Measurements from ENCODE around the gene VASN.
"Not testable (repeated sequence)": the region's sequence is repeated elsewhere in the genome, so short reads cannot be mapped to it uniquely, and the experiment has no call there.

The VASN gene

DNA sequence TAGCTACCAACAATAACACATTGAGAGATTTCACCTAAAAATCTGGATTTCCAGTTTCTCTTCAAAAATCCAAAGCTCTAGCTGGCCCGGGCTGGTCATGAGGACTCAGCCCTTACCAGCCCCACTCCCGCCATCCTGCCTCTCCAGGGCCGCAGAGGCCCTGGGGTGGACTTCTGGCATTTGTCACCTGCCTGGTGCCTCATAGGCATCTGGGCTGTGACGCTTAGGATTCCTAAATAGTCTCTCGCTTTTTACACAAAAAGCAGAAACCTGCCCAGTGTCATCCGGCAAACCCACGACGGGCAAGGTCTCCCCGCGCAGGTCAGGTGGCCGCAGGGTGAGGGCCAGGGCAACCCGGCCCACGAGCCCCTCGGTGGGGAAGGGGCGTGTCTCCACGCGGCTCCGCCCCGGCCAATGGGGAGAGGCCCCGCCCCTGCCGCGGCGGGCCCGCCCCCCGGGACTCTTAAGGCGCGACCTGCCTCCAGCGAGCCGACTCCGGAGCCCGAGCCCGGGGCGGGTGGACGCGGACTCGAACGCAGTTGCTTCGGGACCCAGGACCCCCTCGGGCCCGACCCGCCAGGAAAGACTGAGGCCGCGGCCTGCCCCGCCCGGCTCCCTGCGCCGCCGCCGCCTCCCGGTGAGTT lies at the start of gene VASN:
TSS of gene VASN (plus strand) at position 492 of the 644 bp plus-strand sequence. CDS start 9,030 bp downstream, outside the sequence.
- no peak for DNase-seq

DNA sequence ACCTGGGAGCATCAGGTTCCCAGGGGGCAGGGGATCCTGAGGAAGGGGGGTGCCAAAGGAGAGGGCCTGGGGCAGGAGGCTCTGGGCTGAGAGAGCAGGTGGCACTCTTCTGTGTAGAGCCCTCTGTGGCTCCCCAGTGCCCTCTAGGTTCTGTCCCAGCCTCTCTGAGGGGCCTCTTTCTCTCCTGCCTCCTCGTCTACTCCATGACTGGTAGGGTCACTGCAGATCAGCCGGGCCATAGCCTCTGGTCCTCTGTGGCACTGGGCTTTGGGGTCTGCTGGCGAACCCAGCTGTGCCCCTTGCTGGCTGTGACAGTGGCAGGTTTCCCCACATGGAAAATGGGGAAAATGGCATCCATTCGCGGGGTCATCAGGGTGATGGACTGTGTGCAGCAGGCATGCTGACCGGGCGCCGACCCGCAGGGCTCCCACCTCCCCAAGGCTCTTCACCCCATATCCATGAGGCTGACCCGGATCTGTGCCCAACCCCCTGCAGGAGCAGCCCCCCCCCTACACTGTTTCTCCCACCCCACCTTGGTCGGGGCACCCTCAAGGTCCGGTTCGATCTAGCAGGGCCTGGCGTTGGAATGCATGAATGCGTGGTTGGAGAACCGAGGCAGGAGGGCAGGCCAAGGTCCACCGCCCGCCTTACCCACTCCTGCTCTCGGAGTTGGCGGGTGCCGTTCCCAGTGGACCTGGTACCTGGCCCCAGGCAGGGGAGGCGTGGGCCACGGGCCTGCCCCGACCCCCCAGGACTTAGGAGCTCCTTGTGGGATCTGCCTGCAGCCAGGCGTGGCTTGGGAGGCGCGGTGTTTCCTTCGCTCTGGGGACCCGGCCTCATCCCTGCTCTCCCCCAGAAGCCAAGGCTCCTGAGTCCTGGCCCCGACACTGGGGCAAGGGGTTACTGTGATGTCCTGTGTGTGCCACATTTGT lies 49.3 kb upstream of the VASN start:
- no peak for DNase-seq

- DNase-seq: no peak
Measured at GRCh38 chr16:4323071-4323844, 48.4 kb upstream of the VASN start.

GRCh38 chr16:4323845-4324488 lies 47.7 kb upstream of the VASN start:
- DNase-seq: no peak

DNA sequence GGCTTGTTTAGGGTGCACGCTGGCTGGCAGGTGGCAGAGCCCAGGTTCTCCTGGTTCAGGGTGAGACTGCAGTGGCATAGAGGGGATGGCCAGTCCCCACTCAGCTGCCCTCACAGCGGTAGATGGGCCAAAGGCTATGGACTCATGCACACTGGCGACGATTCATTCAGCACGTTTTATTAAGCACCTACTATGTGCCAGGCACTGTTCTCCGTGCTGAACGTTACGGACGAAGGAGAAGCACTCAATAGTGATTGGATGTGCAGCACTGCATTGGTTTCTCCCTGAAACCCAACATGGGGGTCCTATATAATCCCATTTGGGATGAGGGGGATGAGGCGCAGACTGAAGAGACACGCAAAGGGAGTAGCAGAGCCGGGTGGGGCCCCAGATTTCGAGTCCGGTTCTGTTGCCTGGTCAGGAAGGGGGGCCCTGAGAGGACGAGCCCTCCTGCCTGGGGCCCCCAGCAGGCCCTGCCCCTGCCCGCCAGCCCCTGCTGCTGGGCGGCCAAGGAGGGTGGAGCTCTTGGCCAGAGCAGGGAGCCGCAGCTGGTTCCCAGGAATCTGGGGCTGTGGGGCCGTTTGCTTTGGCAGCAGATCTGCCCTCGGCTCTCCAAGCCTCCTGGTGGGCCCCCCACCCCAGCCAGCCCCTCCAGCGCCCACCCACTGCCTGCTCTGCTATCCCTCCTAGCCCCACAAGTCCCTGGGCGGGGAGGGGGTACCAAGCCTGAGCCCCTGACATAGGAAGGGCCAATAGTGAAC lies 47.0 kb upstream of the VASN start:
- DNase-seq: no peak

DNA sequence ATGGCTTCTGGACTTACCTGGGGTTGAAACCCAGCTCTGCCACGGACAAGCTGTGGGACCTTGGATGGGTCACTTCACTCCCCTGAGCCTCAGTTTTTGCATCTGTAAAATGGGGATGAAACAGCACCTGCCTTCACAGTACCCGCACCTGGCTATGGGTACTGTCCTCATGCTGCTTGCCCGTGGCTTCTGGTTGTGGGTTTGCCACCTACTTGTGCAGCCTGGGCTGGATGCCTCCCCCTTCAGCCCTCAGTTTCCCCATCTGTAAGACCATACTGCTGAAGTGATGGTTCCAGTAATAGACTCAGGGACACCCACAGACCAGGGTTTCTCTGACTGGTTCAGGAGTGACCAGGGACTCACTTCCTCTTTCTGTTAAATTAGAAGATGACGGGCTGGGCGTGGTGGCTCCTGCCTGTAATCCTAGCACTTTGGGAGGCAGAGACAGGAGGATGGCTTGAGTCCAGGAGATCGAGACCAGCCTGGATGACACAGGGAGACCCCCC lies 46.3 kb upstream of the VASN start:
- no peak for DNase-seq

- DNase-seq: no peak
Measured at GRCh38 chr16:4327386-4328045, 44.1 kb upstream of the VASN start.

GRCh38 chr16:4328046-4328781 lies 43.4 kb upstream of the VASN start:
- DNase-seq: no peak

DNA sequence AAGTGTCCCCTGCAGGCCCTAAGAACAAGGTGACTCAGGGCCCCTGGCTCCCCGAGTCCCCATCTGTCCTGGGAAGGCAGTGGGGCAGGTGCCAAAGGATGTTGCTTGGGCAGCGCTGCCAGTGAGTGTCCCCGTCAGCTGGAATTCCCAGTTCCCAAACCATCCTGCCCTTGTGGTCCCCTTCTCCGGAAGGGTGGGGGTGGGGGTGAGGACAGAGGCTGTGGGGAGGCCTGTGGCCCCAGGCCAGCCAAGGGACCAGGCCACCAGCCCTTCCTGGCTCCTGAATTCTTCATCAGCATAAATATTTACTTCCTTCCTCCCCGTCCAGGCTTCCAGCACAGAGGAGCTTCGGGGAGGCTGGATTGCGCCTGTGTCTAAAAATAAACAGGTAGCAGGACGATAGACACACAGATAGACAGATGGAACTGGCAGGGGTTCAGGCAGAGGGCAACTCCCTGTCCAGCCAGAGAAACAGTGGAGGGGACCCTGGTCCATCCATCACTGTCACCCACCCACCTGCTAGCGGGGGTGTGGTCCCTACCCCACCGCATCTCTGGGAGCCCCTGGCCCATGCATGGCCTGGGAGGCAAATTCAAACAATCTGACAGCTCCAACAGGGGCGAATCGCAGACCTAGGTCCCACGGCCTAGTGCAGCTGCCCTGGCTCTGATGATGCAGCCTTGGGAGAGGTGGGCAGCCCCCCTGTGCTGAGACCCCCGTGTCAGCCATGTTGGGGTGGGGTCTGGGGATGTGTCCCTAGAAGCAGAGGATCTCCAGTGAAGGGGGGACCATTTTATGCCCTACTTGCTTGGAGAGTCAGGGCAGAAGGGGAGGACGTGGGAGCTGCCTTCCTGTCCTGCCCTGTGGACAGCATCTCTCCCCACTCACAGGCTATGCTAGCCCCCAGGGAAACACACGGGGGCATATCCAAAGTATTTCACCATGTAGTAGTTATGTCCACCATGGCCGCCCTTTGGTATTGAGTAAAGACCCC lies 42.6 kb upstream of the VASN start:
- DNase-seq: no peak

- DNase-seq: no peak
Measured at GRCh38 chr16:4330277-4330874, 41.3 kb upstream of the VASN start.

DNA sequence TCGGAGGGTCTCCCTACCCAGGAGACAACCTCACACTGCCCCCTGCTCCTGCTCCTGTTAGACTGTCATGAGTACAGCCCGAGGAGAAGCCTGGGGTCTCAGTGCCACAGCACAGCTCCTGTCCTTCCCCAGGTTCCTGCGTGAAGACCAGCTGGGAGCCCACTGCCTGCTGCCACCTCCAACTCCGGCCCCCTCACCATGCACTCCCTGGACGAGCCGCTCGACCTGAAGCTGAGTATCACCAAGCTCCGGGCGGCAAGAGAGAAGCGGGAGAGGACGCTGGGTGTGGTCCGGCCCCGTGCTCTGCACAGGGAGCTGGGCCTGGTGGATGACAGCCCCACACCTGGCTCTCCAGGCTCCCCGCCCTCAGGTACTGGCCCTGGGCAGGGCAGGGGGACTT lies 39.6 kb upstream of the VASN start:
- no peak for DNase-seq

GRCh38 chr16:4332623-4333307 lies 38.9 kb upstream of the VASN start:
- DNase-seq: no peak

GRCh38 chr16:4333308-4333638 lies 38.4 kb upstream of the VASN start:
- DNase-seq: no peak

DNA sequence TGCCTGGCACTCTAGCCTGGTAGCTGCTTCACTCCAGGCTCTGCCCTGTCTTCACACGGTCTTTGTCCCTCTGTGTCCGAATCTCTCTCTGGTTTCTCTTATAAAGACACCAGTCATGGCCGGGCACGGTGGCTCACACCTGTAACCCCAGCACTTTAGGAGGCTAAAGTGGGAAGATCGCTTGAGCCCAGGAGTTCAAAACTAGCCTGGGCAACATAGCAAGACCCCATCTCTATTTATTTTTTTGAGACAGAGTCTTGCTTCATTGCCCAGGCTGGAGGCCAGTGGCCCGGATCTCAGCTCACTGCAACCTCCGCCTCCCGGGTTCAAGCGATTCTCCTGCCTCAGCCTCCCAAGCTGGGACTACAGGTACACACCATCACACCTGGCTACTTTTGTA lies 37.9 kb upstream of the VASN start:
- not testable (repeated sequence) for DNase-seq

DNA sequence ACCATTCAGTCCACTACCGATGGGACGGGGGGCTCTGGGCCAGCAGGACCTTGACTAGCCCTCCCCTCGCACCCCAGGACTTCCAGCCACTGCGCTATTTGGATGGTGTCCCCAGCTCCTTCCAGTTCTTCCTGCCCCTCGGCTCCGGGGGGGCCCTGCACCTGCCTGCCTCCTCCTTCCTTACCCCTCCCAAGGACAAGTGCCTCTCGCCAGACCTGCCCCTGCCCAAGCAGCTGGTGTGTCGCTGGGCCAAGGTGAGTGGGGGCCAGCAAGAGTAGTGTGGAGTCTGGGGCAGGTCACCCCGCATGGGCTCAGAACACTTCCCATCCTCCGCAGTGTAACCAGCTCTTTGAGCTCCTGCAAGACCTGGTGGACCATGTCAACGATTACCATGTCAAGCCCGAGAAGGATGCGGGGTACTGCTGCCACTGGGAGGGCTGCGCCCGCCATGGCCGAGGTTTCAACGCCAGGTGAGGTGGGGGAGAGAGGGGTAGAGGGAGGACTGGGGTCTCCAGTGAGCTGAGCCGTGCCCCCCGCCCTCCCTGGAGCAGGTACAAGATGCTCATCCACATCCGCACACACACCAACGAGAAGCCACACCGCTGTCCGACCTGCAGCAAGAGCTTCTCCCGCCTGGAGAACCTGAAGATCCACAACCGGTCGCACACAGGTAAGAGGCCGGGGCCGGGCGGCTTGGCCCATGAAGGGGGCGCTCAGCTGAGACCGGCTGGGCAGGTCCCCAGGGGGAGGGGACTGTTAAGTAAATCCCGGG lies 36.7 kb upstream of the VASN start:
- DNase-seq: no peak

DNA sequence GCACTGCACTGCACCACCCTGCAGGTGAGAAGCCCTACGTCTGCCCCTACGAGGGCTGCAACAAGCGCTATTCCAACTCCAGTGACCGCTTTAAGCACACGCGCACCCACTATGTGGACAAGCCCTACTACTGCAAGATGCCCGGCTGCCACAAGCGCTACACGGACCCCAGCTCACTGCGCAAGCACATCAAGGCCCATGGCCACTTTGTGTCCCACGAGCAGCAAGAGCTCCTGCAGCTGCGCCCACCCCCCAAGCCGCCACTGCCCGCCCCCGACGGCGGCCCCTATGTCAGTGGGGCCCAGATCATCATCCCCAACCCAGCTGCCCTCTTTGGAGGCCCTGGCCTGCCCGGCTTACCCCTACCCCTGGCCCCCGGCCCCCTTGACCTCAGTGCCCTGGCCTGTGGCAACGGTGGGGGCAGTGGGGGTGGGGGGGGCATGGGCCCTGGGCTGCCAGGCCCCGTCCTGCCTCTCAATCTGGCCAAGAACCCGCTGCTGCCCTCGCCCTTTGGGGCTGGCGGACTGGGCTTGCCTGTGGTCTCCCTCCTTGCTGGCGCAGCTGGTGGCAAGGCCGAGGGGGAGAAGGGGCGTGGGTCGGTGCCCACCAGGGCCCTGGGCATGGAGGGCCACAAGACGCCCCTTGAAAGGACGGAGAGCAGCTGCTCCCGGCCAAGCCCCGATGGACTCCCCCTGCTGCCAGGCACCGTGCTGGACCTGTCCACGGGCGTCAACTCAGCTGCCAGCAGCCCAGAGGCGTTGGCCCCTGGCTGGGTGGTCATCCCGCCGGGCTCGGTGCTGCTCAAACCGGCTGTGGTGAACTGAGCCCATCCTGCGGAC lies 34.7 kb upstream of the VASN start:
- DNase-seq: no peak
